ENCODE results near the gene FAM120C.

DNA sequence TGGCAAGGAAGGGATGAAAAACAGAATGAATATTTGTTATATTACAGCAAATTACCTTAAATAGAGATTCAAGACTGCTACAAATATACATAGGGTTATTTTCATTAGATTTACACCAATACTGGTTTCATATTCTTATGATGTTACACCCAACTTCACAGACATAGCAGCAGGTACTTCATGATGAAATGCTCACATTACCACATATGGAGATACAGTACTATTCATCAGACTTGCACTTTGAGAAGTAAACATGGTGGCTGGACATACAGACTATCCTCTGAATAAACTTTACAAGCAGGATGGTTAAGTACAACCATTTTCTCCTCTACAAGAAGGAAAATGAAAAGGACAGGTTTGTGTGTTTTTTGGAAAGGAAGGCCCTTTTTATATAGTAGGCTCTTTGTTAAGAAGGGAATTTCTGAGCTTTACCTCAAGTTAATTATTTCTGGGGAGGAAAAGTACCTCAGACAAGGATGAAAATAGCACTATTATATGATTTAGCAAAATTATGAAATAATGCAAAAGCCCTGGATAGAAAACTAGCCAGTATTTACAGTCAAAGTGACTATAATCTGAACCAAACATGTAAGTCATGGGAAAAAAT is 12.0 kb upstream of the FAM120C start:
- TF ChIP-seq FOXM1 (IDR thresholded peaks at IDR 0.05; ENCODE audit: low read depth, low read length) = no peak
- TF ChIP-seq SP1 (IDR thresholded peaks at IDR 0.05; ENCODE audit: low read depth, low read length) = no peak
- TF ChIP-seq POLR2AphosphoS5 (IDR thresholded peaks at IDR 0.05; ENCODE audit: low read length) = no peak
- TF ChIP-seq, protein P1, sequence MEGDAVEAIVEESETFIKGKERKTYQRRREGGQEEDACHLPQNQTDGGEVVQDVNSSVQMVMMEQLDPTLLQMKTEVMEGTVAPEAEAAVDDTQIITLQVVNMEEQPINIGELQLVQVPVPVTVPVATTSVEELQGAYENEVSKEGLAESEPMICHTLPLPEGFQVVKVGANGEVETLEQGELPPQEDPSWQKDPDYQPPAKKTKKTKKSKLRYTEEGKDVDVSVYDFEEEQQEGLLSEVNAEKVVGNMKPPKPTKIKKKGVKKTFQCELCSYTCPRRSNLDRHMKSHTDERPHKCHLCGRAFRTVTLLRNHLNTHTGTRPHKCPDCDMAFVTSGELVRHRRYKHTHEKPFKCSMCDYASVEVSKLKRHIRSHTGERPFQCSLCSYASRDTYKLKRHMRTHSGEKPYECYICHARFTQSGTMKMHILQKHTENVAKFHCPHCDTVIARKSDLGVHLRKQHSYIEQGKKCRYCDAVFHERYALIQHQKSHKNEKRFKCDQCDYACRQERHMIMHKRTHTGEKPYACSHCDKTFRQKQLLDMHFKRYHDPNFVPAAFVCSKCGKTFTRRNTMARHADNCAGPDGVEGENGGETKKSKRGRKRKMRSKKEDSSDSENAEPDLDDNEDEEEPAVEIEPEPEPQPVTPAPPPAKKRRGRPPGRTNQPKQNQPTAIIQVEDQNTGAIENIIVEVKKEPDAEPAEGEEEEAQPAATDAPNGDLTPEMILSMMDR (IDR thresholded peaks at IDR 0.05 in 2 of 3, conservative IDR thresholded peaks at IDR 0.05 in 1 of 3; ENCODE audit: control insufficient read depth in 2 of 3, extremely low read depth in 1 of 3, insufficient read depth in 1 of 3, low read depth in 3 of 3, low read length in 3 of 3) = no peak
- no peak for TF ChIP-seq EZH2 (IDR thresholded peaks at IDR 0.05; ENCODE audit: borderline replicate concordance, control insufficient read depth, low read depth, low read length)
- no peak for TF ChIP-seq FOS (IDR thresholded peaks at IDR 0.05; ENCODE audit: borderline replicate concordance, extremely low read depth, insufficient read length)
- TF ChIP-seq, protein P2, sequence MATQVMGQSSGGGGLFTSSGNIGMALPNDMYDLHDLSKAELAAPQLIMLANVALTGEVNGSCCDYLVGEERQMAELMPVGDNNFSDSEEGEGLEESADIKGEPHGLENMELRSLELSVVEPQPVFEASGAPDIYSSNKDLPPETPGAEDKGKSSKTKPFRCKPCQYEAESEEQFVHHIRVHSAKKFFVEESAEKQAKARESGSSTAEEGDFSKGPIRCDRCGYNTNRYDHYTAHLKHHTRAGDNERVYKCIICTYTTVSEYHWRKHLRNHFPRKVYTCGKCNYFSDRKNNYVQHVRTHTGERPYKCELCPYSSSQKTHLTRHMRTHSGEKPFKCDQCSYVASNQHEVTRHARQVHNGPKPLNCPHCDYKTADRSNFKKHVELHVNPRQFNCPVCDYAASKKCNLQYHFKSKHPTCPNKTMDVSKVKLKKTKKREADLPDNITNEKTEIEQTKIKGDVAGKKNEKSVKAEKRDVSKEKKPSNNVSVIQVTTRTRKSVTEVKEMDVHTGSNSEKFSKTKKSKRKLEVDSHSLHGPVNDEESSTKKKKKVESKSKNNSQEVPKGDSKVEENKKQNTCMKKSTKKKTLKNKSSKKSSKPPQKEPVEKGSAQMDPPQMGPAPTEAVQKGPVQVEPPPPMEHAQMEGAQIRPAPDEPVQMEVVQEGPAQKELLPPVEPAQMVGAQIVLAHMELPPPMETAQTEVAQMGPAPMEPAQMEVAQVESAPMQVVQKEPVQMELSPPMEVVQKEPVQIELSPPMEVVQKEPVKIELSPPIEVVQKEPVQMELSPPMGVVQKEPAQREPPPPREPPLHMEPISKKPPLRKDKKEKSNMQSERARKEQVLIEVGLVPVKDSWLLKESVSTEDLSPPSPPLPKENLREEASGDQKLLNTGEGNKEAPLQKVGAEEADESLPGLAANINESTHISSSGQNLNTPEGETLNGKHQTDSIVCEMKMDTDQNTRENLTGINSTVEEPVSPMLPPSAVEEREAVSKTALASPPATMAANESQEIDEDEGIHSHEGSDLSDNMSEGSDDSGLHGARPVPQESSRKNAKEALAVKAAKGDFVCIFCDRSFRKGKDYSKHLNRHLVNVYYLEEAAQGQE (IDR thresholded peaks at IDR 0.05; ENCODE audit: low read depth, low read length) = no peak
- TF ChIP-seq IKZF1 (conservative IDR thresholded peaks at IDR 0.05) = no peak
- no peak for TF ChIP-seq CHD2 (IDR thresholded peaks at IDR 0.05; ENCODE audit: borderline replicate concordance, low read depth, low read length)
- TF ChIP-seq TAF1 (IDR thresholded peaks at IDR 0.05; ENCODE audit: borderline replicate concordance, low read depth, low read length) = no peak
- TF ChIP-seq POLR2A (IDR thresholded peaks at IDR 0.05; ENCODE audit: low read depth, low read length) = no peak
- TF ChIP-seq, protein P3, sequence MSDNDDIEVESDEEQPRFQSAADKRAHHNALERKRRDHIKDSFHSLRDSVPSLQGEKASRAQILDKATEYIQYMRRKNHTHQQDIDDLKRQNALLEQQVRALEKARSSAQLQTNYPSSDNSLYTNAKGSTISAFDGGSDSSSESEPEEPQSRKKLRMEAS (IDR thresholded peaks at IDR 0.05; ENCODE audit: low read depth, low read length) = no peak

All from GM12878 (cell line).